Measurements from ENCODE around the gene IL1RL2. TPM values are rescaled to one million over a fixed set of nuclear protein-coding genes. Genes with fewer than 3 reads are reported as not detected.

IL1RL2 gene
- total RNA-seq, 1 donor from 2014 or later, result 2.6 TPM

DNA sequence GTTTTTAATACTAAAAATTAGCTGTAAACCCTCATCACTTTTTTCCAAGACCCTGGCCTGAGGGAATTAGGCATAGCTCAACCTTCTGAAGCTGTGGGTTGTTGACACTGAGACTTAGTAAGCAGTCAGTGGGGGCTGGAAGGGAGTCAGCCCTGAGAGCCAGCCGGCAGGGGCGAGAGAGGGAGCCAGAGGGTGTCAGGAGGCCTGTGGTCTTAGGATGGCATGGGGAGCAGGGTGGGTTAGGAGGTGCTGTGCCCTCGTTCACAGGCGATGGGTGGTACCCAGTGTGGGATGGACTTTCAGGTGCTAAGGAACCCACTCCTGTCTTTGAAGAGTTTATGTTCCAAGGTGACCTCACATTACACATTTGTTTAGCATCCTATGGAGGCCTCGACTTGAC is 49.3 kb downstream of the IL1RL2 start:
- TF ChIP-seq, protein P1, sequence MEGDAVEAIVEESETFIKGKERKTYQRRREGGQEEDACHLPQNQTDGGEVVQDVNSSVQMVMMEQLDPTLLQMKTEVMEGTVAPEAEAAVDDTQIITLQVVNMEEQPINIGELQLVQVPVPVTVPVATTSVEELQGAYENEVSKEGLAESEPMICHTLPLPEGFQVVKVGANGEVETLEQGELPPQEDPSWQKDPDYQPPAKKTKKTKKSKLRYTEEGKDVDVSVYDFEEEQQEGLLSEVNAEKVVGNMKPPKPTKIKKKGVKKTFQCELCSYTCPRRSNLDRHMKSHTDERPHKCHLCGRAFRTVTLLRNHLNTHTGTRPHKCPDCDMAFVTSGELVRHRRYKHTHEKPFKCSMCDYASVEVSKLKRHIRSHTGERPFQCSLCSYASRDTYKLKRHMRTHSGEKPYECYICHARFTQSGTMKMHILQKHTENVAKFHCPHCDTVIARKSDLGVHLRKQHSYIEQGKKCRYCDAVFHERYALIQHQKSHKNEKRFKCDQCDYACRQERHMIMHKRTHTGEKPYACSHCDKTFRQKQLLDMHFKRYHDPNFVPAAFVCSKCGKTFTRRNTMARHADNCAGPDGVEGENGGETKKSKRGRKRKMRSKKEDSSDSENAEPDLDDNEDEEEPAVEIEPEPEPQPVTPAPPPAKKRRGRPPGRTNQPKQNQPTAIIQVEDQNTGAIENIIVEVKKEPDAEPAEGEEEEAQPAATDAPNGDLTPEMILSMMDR (conservative IDR thresholded peaks at IDR 0.05; ENCODE audit: low read depth, low read length), result no peak
- DNase-seq (ENCODE audit: low read depth), result no peak
- no peak overlapping the region for H3K4me3 ChIP-seq (ENCODE audit: low read depth, low read length)

DNA sequence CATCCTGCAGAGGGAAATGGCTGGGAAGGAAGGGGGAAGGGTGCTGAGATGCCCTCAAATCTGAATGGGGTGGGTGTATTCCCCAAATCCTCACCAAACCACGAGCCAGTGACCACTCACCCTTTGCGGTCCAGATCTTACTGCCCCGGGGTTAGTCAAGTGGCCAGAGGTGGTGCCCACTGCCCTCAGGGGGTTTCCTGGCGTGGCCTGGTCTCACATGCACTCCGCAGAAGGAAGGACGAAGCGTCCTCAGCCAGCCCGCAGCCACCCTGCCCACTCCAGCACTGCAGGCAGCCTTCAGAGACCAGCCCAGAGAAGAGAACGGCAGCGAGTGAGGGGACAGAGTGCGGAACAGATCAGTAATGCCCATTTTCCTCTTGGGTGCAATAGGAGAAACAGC is 50.4 kb downstream of the IL1RL2 start:
- H3K4me3 ChIP-seq (ENCODE audit: low read depth, low read length), result no peak overlapping the region
- TF ChIP-seq, protein P1 (conservative IDR thresholded peaks at IDR 0.05; ENCODE audit: low read depth, low read length), result no peak
- no peak for DNase-seq (ENCODE audit: low read depth)

DNA sequence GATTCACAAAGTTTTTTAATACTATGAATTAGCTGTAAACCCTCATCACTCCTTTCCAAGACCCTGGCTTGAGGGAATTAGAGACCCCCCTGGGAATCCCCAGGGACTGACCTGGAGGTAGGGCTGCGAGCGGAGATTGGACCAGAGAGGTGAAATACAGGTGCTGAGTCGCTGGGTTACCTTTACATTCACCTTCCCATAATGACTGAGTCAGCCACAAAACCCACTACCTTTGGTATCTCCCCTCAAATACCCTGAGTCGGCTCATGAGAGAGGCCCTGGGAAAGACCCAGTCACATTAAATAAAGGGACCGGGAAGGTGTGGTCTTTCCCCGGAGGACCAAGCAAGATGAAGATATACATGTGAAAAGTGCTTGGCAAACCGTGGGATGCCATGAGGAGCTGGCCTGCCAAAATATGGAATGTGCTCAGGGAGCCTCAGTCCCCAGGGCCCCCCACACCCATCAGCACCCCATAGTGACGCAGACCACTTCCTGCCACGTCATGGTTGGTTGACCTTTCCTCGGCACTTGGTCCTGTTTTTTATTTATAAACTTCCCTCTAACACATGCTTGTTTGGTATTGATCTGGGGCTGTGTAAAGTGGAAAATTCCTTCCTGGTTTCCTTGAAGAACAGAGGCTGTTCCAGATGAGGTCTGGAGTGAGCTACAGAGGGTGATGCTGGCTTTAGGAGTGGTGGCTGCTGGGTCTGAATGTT is 51.4 kb downstream of the IL1RL2 start:
- TF ChIP-seq, protein P1 (conservative IDR thresholded peaks at IDR 0.05; ENCODE audit: low read depth, low read length), result no peak
- no peak for DNase-seq (ENCODE audit: low read depth)
- H3K4me3 ChIP-seq (ENCODE audit: low read depth, low read length), result no peak overlapping the region

DNA sequence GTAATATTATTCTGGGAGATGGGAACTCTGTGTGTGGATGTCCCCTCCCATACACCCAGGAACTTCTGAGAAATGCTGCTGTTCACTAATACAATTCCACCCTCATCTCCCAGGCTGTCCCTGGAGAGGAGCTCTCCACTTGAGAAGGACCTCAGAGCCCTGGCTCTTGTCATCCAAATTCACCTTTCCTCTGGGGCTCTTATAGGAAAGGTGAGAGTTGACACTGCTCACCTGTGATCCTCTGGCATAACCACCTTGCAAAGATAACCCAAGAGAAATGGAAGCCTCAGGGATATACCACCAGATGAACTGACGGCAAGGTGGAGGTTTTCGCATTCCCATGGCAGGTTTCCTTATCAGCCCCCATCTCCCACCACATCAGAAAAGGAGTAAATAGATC is 52.0 kb downstream of the IL1RL2 start:
- no peak for DNase-seq (ENCODE audit: low read depth)
- no peak overlapping the region for H3K4me3 ChIP-seq (ENCODE audit: low read depth, low read length)
- TF ChIP-seq, protein P1 (conservative IDR thresholded peaks at IDR 0.05; ENCODE audit: low read depth, low read length), result no peak

GRCh38 chr2:102239344-102239743 is 52.5 kb downstream of the IL1RL2 start:
- TF ChIP-seq, protein P1 (conservative IDR thresholded peaks at IDR 0.05; ENCODE audit: low read depth, low read length), result no peak
- no peak for DNase-seq (ENCODE audit: low read depth)
- no peak overlapping the region for H3K4me3 ChIP-seq (ENCODE audit: low read depth, low read length)

- H3K4me3 ChIP-seq (ENCODE audit: low read depth, low read length), result no peak overlapping the region
- TF ChIP-seq, protein P1 (conservative IDR thresholded peaks at IDR 0.05; ENCODE audit: low read depth, low read length), result peak; percentile 98
- peak; percentile 83 for DNase-seq (ENCODE audit: low read depth)
These were observed 54.0 kb downstream of the IL1RL2 start for GRCh38 chr2:102240640-102241370.

All from epithelial cell of proximal tubule (primary cell).